Breast epithelium (tissue), 3 donors: Measurements from ENCODE around the gene KREMEN1.

Source experiments
- CTCF ChIP-seq, 3 donors: fragments of 450-650 bp; IDR thresholded peaks; one replicate each; pipeline ENCODE4 v1.5.1; 2016 to 2017; ENCODE audit warnings: antibody characterized with exemption in 3 of 3, mild to moderate bottlenecking in 3 of 3, moderate library complexity in 3 of 3
- POLR2A ChIP-seq: fragments of 450-650 bp; IDR thresholded peaks from one replicate; pipeline ENCODE4 v1.6.1; 2016; ENCODE audit warnings: antibody characterized with exemption, mild to moderate bottlenecking, moderate library complexity
- POLR2AphosphoS5 ChIP-seq, 3 donors: sonication (generic); formaldehyde crosslinking; IDR thresholded peaks; one replicate each; pipeline ENCODE4 v1.6.1; 2017; ENCODE audit warnings: antibody characterized with exemption in 3 of 3

GRCh38 chr22:29122041-29122440 is 49.2 kb downstream of the KREMEN1 start:
- TF ChIP-seq CTCF (IDR thresholded peaks at IDR 0.05), result no peak
- no peak for TF ChIP-seq POLR2AphosphoS5 (IDR thresholded peaks at IDR 0.05)
- TF ChIP-seq POLR2A, result no peak
